ENCODE measurements around the gene HES2.
A peak's percentile ranks its signal among the peaks of the same experiment; 100 is the strongest.
"Not testable (repeated sequence)": the region's sequence is repeated elsewhere in the genome, so short reads cannot be mapped to it uniquely, and the experiment has no call there.

HES2 gene, protein sequence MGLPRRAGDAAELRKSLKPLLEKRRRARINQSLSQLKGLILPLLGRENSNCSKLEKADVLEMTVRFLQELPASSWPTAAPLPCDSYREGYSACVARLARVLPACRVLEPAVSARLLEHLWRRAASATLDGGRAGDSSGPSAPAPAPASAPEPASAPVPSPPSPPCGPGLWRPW

DNA sequence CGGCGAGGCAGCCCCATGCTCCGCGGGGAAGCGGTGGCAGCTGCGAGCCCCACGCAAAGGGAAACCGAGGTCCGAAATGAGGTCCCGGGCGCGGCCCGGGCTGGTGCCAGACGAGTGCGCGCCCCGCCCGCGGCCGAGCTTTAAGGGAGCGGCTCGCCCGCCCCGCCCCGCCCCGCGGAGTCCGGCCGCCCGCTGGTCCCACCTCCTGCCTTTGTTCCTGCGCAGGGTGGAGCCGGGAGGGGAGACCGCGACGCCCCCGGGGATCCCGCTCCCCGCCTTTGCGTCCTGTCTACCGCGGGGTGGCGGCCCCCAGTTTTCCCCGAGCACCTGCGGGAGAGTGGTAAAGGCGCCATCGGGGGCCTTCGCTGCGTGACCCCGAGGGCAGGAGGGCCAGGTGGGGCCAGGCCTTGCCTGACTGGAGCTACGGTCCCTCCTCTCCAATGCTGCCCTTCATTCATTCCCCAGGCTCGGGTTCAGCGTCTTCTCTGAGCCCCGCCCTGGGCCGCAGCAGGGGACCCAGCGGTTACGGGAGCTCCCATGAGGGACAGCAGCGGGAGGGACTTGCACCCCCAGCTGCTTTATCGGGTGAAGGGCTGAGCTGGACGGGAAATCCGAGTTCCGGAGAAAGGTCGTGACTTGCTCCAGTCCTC is at the start of gene HES2:
HES2 (minus strand) TSS at position 116 of the 650 bp plus-strand sequence; CDS start at position 17, 99 bp downstream.
- no peak for DNase-seq (ENCODE audit: low read depth)

DNA sequence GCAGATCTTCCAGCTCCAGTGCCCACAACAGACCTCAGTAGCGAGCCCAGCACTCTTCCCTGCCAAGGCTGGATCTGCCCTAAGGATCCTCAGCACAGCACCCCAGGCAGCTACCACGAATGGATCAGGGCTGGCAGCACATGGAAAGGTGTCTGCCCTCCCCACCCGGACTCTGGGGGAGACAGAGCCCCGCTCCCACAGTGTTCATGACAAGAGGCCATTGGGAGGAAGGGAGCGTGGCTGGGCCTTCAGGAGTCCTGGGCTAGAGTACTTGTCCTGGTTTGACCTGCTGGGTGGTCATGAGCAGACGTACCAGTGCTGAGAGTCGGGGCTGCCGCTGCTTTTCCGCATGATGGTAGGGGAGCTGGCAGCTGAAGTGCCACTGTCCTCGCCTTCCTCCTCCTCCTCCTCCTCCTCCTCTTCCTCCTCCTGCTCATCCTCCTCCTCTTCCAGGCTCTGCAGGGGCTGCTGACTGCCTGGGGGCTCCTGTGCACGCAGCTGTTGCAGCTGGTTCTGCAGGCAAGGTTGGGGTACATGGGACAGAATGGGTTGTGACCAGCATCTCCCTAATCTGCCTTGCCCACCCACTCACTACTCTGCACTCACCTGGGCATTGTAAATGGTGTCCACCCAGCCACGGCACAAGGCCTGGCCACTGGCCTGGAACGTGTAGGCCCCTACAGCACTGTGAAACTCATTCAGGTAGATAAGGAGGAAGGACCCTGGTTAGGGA is 49.2 kb upstream of the HES2 start:
- DNase-seq (ENCODE audit: low read depth), result no peak

DNA sequence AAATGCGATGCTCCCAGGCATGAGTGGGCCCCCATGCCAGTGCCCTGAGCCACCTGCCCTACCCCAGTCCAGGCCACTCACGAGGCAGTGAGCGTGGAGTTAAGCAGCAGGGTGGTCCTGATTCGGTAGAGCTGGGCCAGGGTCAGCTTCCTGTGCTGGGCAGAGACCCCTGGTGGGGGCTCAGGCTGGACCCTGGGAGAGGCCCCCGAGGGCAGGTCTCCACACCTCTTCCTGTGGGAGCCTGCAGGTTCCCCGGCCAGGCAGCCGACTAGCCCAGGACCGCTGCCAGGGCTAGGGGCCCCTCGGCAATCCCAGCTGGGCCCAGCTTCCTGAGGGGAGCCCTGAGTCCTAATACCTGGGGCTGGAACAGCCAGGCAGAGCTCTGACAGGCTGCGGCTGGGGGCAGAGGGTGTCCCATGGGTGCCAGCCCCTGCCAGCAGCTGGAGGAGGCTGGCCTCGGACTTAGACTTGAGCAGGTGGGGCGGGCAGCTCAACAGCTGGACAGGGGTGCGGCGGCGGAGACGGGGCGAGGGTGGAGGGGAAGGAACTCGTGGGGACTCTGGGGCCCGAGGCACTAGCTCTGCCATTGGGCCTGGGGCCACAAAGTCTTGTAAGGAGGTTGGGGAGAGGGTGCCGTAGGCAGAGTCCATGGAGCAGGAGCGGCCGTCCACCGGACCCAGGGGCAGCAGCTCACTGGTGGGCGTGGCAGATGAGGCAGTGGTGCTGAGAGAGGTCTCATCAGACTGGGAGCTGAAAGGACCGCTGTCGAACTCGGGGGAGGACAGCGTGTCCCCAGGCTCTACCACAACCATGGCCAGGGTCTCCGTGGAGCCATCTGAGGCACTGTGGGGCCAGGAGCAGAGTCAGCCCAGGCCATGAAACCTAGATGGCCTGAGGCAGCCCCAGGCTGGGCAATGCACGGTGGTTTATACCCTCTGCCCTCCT is 48.3 kb upstream of the HES2 start:
- no peak for DNase-seq (ENCODE audit: low read depth)

DNA sequence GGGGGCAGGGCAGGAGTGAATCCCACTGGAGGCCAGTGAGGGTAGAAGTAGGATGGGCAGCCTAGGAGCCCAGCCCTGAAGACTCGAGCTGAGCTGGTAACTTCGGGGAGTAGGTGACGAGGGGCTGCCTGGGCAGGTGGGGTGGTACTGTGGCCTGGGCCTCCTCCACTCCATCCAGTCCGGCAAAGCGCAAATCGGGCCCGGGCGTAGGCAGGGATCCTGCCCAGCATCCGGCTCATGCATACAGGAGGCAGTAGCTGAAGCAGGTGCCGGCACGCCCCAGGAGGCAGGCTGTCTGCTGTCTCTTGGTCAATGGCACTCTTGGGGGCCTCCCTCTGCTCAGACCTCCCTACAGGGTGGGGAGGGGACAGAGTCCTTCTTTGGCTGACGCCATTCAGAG is 47.5 kb upstream of the HES2 start:
- no peak for DNase-seq (ENCODE audit: low read depth)

DNA sequence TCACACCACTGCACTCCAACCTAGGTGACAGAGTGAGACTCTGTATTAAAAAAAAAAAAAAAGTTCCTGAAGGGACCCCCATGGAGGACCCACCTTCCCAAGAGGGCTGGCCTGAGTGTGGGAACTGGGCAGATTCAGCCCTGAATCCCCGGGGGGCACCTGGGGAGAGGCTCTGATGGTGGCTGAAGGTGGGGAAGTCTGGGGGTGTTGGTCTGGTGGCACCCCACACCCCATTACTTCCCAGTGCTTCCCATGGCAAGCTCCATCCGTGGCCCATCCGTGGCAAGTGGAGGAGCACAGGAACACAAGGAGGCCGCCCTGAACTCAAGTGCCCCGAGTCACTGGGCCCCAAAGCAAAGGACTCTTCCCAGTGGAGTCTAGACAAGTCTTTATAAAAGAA is 47.0 kb upstream of the HES2 start:
- DNase-seq (ENCODE audit: low read depth), result no peak

DNA sequence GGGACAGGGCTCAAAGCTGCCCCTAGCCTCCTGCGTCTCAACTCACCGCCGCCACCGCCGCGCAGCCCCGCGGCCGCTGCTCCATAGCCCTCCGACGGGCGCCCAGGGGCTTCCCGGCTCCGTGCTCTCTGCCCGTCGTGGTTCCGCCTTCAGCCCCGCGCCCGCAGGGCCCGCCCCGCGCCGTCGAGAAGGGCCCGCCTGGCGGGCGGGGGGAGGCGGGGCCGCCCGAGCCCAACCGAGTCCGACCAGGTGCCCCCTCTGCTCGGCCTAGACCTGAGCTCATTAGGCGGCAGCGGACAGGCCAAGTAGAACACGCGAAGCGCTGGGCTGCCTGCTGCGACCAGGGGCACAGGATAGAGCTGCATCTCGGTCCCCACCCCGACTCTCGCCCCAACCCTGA is 46.3 kb upstream of the HES2 start, which contains the start of gene TNFRSF25:
TNFRSF25 (minus strand) TSS at position 151 of the 400 bp plus-strand sequence; CDS start at position 85, 66 bp downstream.
- DNase-seq (ENCODE audit: low read depth), result peak; percentile 66

DNA sequence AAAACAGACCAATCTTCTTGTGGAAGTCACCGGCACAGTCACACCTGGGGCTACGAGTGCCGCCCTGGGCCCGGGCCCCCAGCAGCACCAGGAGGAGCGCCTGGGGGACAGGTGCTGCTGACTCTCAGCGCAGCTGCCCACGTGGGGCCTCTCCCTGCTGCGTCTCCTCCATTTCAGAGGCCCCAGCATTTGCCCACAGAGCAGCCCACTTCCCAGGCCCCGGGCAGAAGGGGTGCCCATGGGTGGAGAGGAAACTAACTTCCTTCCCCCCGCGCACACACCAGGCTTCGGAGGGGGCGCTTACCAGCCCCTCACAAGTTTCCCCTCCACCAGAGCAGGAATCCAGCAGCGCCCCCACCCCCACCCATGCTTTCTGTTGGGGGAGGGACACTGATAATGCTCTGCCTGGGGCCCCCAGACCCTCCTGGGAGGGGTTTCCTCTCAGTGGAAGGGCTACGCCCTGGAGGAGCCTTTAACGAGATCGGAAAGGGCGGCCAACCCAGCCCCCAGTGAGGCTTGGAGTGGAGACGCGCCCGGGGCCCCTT is 45.8 kb upstream of the HES2 start:
- DNase-seq (ENCODE audit: low read depth), result peak; percentile 44

DNA sequence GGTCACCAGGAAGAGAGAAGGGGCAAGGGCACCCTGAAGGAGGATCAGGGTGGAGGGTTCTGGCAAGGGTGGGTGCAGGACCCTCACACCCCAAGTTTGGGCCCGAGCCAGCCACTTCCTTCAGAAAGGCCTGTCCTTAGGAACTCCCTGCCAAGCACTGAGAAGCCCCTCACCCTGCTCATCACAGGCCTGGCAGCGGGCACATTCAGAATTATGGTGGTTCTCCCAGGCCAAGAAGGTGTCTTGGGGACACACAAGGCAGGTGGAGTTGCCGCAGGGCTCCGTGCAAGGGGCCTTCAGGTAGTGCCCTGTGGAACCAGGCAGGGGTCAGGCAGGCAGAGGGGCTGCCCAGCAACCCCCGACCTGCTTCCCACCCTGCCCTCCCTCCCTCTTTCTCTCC is 45.2 kb upstream of the HES2 start:
- no peak for DNase-seq (ENCODE audit: low read depth)

DNA sequence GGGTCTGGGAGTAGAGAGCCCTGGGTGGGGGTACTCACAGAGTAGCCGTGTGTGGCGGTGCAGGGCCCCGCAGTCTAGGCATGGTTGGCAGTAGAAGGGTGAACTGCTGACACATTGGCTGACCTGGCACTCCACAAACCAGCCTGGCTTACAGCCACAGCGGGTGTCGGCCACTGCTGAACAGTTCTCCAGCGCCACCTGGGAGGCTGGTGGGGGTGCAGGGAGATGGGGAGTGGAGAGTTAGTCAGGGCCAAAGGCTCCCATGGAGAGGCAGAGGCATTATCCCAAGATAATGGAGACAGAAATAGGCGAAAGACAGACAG is 44.8 kb upstream of the HES2 start:
- DNase-seq (ENCODE audit: low read depth), result no peak

DNA sequence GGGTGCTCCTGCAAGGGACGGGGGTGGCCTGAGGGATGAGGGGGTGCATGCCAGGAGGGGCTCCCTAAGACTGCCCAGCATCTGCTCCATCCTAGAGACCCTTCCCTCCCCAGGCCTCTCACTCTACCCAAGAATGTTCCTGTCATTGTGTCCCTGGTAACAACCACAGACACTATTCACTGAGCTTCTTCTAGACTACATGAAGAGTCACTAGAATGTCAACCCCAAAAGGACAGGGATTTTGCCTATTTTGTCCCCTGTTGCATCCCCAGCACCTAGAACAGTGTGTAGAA is 43.3 kb upstream of the HES2 start:
- DNase-seq (ENCODE audit: low read depth), result no peak

DNA sequence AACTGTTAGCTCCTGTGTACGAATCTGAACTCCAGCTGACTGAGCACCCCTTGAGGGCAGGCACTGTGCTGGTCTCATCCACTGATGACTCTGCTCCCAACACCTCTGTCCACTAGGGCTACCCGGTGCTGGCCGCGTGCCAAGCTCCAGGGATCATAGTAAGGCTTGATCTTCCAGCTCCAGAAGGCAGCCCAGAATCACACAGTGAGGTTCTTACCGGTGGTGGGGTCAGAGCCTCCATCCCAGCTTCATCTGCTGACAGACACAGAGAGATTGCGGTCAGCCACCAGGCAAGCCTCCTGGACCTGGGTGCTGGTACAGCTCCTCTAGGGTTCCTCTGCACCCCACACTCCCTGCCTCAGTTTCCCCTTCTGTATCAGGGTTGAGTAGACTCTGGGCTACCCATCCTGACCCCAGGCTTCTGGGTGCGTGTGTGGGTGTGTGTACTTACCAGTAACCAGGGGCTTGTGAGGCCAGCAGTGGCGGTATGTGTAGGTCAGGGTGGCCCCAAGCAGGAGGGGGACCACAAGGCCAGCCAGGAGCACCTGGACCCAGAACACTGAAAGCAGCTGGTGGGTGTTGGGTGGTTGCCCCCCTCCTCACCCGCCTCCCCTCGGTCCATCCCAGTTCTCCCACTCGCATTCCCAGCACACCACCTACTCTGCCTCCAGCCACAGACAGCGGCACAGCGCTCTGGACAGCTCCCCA is 42.8 kb upstream of the HES2 start:
- DNase-seq (ENCODE audit: low read depth), result no peak

DNA sequence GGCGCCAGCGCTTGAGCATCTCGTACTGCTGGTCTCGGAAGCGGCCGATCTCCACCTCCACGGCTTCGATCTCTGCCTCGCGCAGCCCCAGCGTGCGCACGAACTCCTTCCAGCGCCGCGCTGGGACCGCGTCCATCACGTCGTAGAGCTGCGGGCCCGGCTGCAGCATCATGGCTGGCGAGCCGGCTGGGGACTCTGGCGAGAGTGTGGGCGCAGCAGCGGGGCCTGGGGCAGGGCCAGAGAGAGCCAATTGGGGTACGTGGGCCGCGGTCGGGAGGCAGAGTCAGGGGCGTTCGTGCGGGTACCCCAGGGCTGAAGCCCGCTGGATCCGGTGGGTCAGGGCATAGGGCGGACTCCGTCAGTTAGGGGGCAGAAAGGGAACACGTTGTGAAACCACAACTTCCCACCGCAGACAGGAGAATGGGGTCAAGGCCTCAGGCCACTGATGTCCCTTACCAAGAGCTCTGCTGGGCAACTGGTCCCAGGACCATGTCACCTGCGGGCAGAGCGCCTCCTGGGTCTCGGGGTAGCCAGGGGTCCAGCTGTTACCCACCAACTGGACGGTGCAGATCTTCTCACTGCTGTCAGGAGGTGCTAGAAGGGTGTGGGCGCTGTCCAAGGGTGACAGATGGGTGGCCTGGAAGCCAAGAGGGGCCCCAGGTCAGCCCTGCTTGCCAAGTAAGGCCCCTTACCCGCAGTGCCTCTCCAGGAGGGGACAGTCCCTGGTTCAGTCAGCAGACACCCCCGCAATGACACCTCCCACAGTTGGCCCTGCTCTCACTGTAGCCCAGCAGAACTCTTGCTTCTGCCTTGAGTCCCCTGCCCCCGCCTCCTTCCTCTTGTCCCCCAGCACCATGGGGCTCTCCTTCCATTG is 42.1 kb upstream of the HES2 start:
- DNase-seq (ENCODE audit: low read depth), result no peak

DNA sequence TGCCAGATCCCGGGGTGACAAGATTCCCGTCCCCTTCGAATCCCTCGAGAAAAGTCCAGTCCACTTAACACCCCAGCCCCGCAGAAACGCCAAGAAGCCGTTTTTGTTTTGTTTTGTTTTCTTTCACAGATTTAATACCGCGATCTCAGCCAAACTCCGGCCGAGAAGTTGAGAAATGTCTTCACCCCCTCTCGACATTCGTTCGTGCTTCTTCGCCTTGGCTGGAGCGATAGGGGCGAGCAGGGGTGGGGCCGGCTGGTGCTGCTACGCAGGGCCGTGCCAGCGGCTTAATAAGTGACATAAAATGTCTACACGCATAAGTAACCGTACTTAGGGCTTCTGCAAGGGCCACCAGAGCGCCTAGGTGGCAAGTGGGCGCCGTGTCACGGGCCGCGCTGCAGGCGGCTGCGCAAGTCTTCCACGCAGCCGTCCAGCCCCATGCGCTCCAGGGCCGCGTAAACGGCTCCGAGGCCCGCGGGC is 41.4 kb upstream of the HES2 start:
- no peak for DNase-seq (ENCODE audit: low read depth)

DNA sequence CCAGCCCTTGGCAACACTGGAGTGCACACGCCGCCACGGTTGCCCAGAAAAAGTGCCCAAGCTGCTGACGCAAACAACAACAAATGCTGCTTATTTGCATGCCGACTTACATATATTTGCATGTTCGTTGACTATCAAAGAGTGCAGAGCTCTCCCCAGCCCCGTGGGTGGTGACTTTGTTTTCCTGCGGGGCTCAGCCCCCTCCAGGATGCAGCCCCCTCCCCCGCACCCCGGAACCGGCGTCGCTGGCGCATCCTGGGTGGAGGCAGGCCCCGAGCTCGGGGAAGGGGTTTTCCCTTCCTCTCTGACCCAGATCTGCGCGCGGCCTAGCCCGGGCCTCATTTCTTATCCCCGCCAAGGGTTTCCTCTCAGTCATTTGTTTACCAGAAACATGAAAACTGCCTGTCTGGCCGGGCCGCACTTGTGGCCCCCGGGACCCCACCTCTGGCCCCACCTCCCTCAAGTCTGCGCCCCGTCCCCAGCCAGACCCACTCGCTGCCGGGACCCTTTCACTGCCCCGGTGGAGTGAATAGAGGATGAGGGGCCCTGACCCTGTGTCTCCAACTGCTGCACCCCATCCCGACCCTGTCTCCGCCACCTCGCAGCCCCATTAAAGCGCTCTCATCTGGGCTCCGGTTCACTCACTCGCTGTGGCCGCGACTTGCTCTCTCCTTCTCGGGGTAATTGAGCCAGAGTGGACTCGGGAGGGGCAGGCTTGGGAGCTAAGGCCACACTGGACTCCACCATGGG is 40.8 kb upstream of the HES2 start:
- DNase-seq (ENCODE audit: low read depth), result peak; percentile 74

DNA sequence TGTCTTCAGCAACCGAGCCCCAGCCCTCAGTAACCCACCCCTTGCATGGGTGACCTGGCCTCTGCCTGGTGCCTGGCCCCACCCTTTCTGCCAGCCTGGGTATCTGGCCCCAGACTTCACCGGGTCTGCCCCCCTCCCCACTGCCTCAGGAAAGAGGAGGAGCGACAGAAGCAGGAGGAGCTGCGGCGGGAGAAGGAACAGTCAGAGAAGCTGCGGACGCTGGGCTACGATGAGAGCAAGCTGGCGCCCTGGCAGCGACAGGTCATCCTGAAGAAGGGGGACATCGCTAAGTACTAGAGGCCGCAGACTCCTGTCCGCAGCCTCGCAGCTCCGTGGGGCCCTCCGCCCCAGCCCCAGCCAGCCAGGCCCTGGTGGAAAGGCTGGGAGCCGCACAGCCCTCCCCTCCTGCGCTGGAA is 40.1 kb upstream of the HES2 start:
- DNase-seq (ENCODE audit: low read depth), result no peak

DNA sequence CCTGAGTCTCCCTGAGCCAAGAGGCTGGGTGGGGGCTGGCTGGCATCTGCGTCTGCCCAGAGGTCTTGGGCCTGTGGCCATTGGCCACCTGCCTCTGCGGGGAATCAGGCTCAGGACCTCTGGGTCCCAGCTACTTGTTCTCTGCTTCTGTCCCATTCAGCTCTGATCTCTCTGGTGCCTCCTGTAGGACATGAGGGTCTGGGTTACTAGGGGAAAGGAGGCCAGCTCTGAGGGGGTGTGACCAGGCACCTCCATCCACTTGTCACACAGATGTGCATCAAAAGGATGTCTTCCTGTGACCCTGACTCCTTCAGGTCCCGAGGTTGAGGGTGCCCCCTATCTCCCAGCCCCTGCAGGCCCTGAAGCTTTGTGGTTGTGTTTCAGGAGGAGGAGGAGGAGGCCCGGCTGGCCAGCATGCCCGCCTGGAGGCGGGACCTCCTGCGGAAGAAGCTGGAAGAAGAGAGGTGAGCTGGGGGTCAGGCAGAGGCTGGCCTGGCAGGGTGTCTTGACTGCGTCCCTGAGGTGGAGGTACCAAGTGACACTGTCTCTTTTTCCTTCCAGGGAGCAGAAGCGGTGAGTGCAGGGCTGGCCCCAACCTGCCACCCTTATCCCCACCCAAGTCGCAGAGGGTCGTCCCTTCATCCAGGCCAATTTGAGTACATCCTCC is 37.2 kb upstream of the HES2 start:
- no peak for DNase-seq (ENCODE audit: low read depth)

DNA sequence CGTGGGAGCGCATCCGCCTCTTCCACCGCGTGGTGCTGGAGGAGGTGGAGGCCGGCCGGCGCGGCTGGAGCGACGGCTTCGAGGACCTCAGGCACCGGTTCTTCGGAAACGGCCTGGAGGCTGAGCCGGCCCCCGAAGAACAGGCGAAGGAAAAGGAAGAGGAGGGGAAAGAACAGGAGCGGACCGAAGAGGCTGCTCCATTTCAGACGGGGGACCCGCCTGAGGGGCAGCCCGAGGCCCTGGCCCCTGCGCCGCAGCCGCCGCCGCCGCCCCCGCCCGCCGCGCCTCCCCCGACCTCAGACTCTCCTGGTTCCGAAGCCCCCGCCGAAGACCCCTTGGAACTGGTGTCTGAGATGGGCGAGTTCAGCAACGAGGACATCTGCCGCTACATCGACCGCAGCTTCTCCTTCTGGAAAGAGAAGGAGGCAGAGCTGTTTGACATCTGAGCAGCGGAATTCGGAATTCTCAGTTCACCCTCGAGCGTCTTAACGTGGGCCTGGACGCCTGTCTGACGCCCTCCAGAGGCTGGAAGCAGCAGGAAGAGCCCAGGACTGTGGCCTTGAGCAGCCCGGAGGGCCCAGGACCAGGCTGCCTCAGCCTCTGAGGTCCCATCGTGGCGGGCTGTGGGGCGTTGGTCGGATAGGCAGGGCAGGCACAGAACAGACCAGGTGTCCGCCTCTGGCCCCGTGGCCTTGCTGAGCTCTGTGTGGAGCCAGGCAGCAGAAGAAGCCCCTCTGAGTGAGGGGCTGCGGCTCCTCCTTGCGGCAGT is 36.2 kb upstream of the HES2 start:
- not testable (repeated sequence) for DNase-seq (ENCODE audit: low read depth)
